BLaER1 treated with 17β-estradiol and CSF1 and Interleukin-3, amounts not matched to agents 10 nM and 100 nM (cell line): Measurements from ENCODE around the gene TRPM4.
"Not testable (repeated sequence)": the region's sequence is repeated elsewhere in the genome, so short reads cannot be mapped to it uniquely, and the experiment has no call there.

Experiments used
- H3K27ac ChIP-seq, 11 experiments: shearing (Covaris generic); formaldehyde crosslinking; 2 replicates each; pipeline ENCODE4 v1.8.1; 2022
- H3K27me3 ChIP-seq, 11 experiments: shearing (Covaris generic); formaldehyde crosslinking; 2 replicates each; pipeline ENCODE4 v1.8.1; 2022
- H3K36me3 ChIP-seq, 11 experiments: shearing (Covaris generic); formaldehyde crosslinking; 2 replicates each; pipeline ENCODE4 v1.8.1; 2022
- H3K4me1 ChIP-seq, 10 experiments: shearing (Covaris generic); formaldehyde crosslinking; 2 replicates each; pipeline ENCODE4 v1.8.1; 2022
- H3K4me2 ChIP-seq, 11 experiments: shearing (Covaris generic); formaldehyde crosslinking; 2 replicates each; pipeline ENCODE4 v1.8.1; 2022
- H3K4me3 ChIP-seq, 10 experiments: shearing (Covaris generic); formaldehyde crosslinking; 2 replicates each; pipeline ENCODE4 v1.8.1; 2022
- H3K9ac ChIP-seq, 11 experiments: shearing (Covaris generic); formaldehyde crosslinking; 2 replicates each; pipeline ENCODE4 v1.8.1; 2022
- H3K9me3 ChIP-seq, 11 experiments: shearing (Covaris generic); formaldehyde crosslinking; replicated peaks in 1 of 11; 2 replicates each; pipeline ENCODE4 v1.8.1; 2022
- H4K20me1 ChIP-seq, 11 experiments: shearing (Covaris generic); formaldehyde crosslinking; 2 replicates each; pipeline ENCODE4 v1.8.1; 2022
- Cebpa-rat ChIP-seq, 11 experiments: shearing (Covaris generic); IDR thresholded peaks; 2 replicates each; pipeline ENCODE4 v1.8.1; 2022

The TRPM4 gene

DNA sequence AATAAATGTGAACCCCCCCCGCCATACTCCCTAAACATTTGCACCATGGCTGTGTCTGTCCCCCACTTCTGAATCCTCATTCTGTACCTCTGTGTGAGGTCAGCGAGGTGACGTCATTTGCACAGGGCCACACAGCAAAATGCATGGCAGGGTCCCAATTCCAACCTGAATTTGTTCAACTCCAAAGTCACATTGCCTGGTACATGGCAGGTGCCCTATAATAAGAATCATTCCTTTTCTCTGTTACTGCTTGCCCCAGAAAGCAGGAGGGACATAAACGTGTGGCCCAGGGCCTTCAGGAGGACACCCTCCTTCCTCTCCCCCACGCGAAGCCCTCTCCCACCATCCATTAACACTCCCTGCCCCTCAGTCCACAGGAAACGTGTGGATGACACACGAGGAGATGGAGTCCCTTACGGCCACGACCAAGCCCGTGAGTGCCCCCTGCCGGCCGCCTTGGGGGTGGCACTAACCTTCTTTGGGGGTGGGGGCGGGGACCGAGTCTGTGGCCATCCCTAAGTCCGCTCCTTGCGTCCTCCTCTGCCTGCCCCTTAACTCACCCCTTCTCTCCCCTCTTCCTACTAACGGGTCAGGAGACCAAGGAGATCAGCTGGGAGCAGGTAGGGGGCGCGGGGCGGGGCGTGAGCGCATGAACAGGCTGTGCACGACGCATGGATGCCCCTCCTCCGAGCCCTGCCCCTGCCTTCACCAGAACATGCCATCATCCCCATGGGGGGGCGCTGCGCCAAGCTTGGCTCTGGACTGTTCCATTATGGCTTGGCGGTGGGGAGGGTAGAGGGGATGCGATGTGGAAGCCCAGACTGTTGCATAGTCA lies 11.8 kb upstream of the TRPM4 start:
- Histone ChIP-seq H3K36me3 (no peaks in the 10 kb centered on the region), H3K4me3 (peak overlapping the region in 3 of 10 experiments; percentile 17 to 37 (median 36); a peak in 4 of 20 replicates), H3K9ac (peak overlapping the region in 2 of 11 experiments; percentile 14 to 22; a peak in 2 of 22 replicates), H3K4me1 (peaks cover 28 to 65% (median 60%) of the 10 kb centered on the region in 10 experiments), H3K4me2 (peak overlapping the region; percentile 23 to 84 (median 63)), H3K27ac (no peak overlapping the region; a peak in 1 of 22 replicates), H4K20me1 (peaks cover 0 to 3% (median 0%) of the 10 kb centered on the region in 11 experiments; a peak in 2 of 22 replicates), H3K9me3 (no peaks in the 10 kb centered on the region), H3K27me3 (no peaks in the 10 kb centered on the region)
- TF ChIP-seq Cebpa-rat (IDR thresholded peaks at IDR 0.05): no peak

DNA sequence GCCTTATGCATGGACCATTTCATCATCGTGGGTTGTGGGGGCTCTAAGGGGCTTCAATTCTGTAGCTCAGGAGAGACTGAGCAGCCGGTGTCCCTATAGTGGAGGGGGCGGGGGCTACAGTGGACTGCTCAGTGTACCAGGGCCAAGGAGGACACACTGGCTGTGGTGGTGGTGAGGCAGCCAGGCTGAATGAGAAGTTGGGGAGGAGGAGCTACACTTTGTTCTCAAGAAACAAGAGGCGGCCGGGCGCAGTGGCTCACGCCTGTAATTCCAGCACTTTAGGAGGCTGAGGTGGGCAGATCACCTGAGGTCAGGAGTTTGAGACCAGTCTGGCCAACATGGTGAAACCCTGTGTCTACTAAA lies 11.2 kb upstream of the TRPM4 start:
- H3K9me3 ChIP-seq, H3K27me3 ChIP-seq, H4K20me1 ChIP-seq, H3K27ac ChIP-seq, H3K9ac ChIP-seq, H3K36me3 ChIP-seq: not testable (repeated sequence)
- Histone ChIP-seq H3K4me3 (peak overlapping the region in 1 of 10 experiments; percentile 37; a peak in 2 of 20 replicates), H3K4me1 (peaks cover 28 to 65% (median 60%) of the 10 kb centered on the region in 10 experiments), H3K4me2 (peak overlapping the region; percentile 23 to 84 (median 63); a peak in 21 of 22 replicates)

DNA sequence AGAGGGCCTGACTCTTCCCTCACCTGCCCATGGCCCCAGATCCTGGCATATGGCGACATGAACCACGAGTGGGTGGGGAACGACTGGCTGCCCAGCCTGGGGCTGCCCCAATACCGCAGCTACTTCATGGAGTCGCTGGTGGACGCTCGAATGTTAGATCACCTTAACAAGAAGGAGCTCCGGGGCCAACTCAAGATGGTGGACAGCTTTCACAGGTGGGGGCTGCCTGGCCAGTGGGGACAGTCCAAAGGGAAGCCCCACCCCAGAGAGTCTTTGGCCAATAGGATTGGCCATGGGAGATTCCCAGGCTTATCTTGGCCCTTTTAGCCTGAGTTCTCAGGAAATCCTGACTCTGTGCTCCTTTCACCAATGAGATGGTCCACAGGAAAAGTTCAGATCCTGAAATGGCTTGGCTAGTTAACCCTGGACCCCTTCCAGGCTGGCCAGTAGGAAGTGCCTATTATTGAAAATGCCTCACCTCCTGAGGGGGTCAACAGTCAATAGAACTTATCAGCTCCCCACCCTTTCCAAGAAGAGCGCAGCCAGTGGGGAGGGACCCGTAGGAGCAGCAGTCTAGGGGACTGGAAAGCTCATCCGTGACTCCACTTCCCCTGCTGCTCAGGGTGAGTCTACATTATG lies 9.4 kb upstream of the TRPM4 start:
- no peak for TF ChIP-seq Cebpa-rat (IDR thresholded peaks at IDR 0.05)
- Histone ChIP-seq H3K4me1 (peaks cover 42 to 66% (median 58%) of the 10 kb centered on the region in 10 experiments), H3K4me3 (peak overlapping the region in 2 of 10 experiments; percentile 75 to 78; a peak in 3 of 20 replicates), H3K27me3 (no peaks in the 10 kb centered on the region; a peak in 1 of 22 replicates), H3K9ac (peak overlapping the region in 2 of 11 experiments; percentile 39 to 85; a peak in 1 of 22 replicates), H3K4me2 (peak overlapping the region; percentile 94 to 100 (median 99); a peak in 21 of 22 replicates), H3K36me3 (no peaks in the 10 kb centered on the region), H3K27ac (no peak overlapping the region), H4K20me1 (peaks cover 0 to 5% (median 0%) of the 10 kb centered on the region in 11 experiments; a peak in 2 of 22 replicates), H3K9me3 (no peaks in the 10 kb centered on the region)

DNA sequence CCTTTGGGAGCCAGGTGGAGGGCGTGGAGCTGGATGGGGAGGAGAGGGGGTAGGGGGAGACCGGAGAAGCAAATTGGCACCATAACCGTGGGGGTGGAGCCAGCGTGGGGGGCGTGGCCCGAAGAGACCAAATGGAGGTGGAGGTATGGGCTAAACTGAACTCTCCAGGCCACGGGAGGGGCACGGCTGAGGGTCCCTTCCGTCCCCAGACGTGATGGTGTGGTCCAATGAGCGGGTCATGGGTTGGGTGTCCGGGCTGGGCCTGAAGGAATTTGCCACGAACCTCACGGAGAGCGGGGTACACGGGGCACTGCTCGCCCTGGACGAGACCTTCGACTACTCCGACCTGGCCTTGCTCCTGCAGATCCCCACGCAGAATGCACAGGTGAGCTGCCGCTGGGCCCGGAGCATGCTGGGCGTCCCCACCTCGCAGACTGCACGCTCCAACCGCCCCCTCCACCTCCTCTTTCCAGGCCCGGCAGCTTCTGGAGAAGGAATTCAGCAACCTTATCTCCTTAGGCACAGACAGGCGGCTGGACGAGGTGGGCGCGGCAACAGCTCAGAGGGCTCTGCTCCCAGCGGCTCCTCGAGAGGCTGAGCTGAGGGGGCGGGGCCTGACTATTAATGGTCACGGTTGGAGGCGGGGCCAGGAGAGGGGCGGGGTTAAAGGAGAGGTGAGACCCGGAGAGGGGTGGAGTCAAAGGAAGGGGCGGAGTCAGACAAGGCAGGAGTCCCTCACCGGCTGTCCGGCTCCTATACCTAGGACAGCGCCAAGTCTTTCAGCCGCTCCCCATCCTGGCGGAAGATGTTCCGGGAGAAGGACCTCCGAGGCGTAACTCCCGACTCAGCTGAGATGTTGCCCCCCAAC lies 8.6 kb upstream of the TRPM4 start:
- peak overlapping the region; percentile 79 to 91 (median 86) for H3K9ac ChIP-seq
- peak overlapping the region in 10 of 11 experiments; percentile 77 to 90 (median 84); a peak in 20 of 22 replicates for H3K27ac ChIP-seq
- H3K4me2 ChIP-seq: peak overlapping the region; percentile 94 to 100 (median 99)
- H3K36me3 ChIP-seq: no peaks in the 10 kb centered on the region
- H3K9me3 ChIP-seq: no peaks in the 10 kb centered on the region
- H3K27me3 ChIP-seq: no peaks in the 10 kb centered on the region; a peak in 1 of 22 replicates
- no peak for TF ChIP-seq Cebpa-rat (IDR thresholded peaks at IDR 0.05)
- H3K4me1 ChIP-seq: peaks cover 50 to 70% (median 64%) of the 10 kb centered on the region in 10 experiments
- H4K20me1 ChIP-seq: peaks cover 0 to 5% (median 0%) of the 10 kb centered on the region in 11 experiments; a peak in 2 of 22 replicates
- peak overlapping the region; percentile 70 to 86 (median 76) for H3K4me3 ChIP-seq

DNA sequence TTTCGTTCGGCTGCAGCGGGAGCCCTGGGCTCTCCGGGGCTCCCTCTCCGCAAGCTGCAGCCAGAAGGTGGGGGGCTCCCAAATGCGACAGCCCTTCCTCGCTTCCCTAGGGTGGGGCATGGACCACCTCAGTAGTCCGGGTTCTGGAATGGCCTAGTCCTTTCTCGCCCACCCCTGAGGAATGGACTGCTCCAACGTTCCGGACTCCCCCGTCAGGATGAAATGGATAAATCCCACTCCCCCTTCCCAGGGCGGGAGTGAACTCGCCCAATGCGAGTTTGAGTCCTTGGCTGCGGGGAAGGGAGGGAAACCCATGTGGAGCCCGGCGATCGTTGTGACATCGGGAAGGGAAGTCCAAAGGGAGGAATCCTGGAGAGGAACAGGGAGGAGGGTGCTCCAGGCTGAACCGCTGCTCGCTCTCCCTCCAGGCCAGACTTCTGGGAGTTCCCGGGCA lies 7.9 kb upstream of the TRPM4 start:
- peak overlapping the region; percentile 94 to 100 (median 99) for H3K4me2 ChIP-seq
- H3K4me1 ChIP-seq: peaks cover 50 to 75% (median 70%) of the 10 kb centered on the region in 10 experiments
- H4K20me1 ChIP-seq: peaks cover 0 to 5% (median 0%) of the 10 kb centered on the region in 11 experiments; a peak in 2 of 22 replicates
- no peaks in the 10 kb centered on the region for H3K9me3 ChIP-seq
- peak overlapping the region; percentile 70 to 86 (median 76) for H3K4me3 ChIP-seq
- no peaks in the 10 kb centered on the region; a peak in 1 of 22 replicates for H3K27me3 ChIP-seq
- H3K9ac ChIP-seq: peak overlapping the region; percentile 79 to 91 (median 86)
- peak overlapping the region; percentile 66 to 90 (median 83); a peak in 21 of 22 replicates for H3K27ac ChIP-seq
- TF ChIP-seq Cebpa-rat (IDR thresholded peaks at IDR 0.05): no peak
- H3K36me3 ChIP-seq: no peaks in the 10 kb centered on the region

DNA sequence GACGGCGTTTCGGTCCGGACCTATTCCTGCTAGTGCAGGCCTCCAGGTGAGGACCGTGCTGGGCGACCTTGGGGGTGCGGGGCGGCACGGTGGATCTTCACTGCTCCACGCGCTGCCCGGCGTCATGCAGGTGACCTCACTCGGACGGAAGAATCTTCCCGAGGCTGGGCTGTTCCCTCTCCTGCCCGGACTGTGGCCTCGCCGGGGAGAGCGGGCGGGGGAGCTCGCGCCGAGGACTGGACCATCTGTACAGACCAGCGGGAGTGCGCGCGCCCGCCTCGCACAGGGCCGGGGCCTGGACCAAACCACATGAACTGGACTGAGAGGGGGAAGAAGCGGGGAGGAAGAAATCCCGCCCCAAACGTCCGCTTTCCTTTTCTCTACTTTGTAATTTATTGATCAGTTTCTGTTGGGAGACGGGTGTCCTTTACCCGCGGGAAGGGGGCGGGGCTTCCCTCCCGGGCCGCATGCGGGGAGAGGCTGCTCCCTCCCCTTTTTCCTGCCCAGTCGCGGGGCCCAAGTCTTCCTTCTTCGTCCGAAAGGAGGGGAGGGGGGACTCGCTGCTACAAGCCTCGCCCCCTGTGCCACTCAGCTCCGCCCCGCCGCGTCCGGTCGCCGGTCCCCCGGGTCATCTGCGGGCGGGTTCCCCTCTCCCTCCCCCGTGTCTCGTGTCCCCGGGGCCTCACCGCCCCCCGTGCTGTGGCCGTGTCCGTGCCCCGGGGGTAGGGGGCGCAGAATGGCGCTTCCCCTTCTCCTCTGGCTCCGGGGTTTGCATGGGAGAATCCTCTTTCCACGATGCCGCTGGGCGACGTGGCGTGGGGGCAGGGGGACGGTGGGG lies 7.3 kb upstream of the TRPM4 start:
- no peak for TF ChIP-seq Cebpa-rat (IDR thresholded peaks at IDR 0.05)
- peaks cover 49 to 79% (median 73%) of the 10 kb centered on the region in 10 experiments for H3K4me1 ChIP-seq
- peaks cover 0 to 5% (median 0%) of the 10 kb centered on the region in 11 experiments; a peak in 2 of 22 replicates for H4K20me1 ChIP-seq
- peak overlapping the region; percentile 70 to 86 (median 76) for H3K4me3 ChIP-seq
- peak overlapping the region; percentile 66 to 90 (median 83); a peak in 21 of 22 replicates for H3K27ac ChIP-seq
- H3K27me3 ChIP-seq: no peaks in the 10 kb centered on the region; a peak in 1 of 22 replicates
- no peaks in the 10 kb centered on the region for H3K9me3 ChIP-seq
- H3K9ac ChIP-seq: peak overlapping the region; percentile 79 to 91 (median 86)
- H3K36me3 ChIP-seq: no peaks in the 10 kb centered on the region
- peak overlapping the region; percentile 94 to 100 (median 99) for H3K4me2 ChIP-seq

DNA sequence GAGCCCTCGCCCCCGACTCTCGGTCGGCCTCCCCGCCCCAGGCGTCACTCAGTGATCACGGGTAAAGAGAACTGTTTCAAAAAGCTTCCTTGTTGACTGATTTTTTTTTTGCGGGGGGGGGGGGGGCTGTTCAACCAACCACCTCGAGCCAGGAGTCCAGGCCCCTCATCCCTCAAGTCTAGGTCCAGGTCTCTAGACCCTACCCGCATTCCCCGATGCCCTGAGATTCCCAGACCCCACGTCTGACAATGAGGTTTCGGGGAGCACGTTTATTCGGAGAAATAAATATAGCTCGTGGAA lies 6.7 kb upstream of the TRPM4 start:
- Histone ChIP-seq H4K20me1 (peaks cover 0 to 5% (median 0%) of the 10 kb centered on the region in 11 experiments; a peak in 2 of 22 replicates), H3K4me3 (peak overlapping the region; percentile 70 to 86 (median 76)), H3K9me3 (no peaks in the 10 kb centered on the region), H3K9ac (peak overlapping the region; percentile 79 to 91 (median 86)), H3K4me2 (peak overlapping the region; percentile 94 to 100 (median 99)), H3K27me3 (peaks cover 0 to 5% (median 0%) of the 10 kb centered on the region in 11 experiments; a peak in 2 of 22 replicates), H3K4me1 (peaks cover 44 to 79% (median 73%) of the 10 kb centered on the region in 10 experiments), H3K36me3 (no peaks in the 10 kb centered on the region), H3K27ac (peak overlapping the region; percentile 66 to 90 (median 83); a peak in 19 of 22 replicates)
- no peak for TF ChIP-seq Cebpa-rat (IDR thresholded peaks at IDR 0.05)
